SK-N-MC (cell line): Measurements from ENCODE around the gene ZNF33B.

Experiments
- EZH2 ChIP-seq: fragments of 200-600 bp; sonication (generic); IDR thresholded peaks from one replicate; pipeline ENCODE4 v1.6.1; 2017; ENCODE audit warnings: antibody characterized with exemption
- FOXP2 ChIP-seq: optimal IDR thresholded peaks from 2 replicates; pipeline ENCODE3; 2011; ENCODE audit warnings: mild to moderate bottlenecking, moderate library complexity; ENCODE audit not compliant: insufficient read depth; ENCODE audit errors: extremely low read length, control extremely low read depth
- POLR2AphosphoS5 ChIP-seq: IDR thresholded peaks from 2 replicates; pipeline ENCODE4 v1.6.1; 2012; ENCODE audit warnings: mild to moderate bottlenecking, low read depth, low read length, borderline replicate concordance

DNA sequence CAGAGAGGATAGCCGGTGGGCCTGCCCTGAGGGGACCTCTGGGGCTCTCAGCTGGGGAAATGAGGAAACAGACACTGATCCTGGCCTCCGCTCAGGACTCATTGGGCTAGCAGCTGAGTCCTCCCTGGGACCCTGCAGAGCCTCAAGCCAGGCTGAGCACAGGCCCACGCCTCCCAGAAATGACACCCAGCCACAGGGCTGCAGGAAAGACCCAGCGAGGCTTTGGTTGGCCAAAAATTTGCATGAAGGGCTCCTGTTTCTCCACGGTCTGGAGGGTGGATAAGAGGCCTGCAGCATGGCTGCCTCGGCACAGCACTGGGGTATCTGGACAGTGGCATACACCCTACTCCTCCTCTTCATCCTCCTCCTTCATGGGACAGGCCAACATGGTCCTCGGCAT is 60.4 kb downstream of the ZNF33B start:
- TF ChIP-seq EZH2, result no peak
- TF ChIP-seq POLR2AphosphoS5, result no peak
- TF ChIP-seq FOXP2, result no peak
